H1 (cell line): ENCODE results near the gene NUBP2. TPM values are rescaled to one million over a fixed set of nuclear protein-coding genes. Genes with fewer than 3 reads are reported as not detected.

Experiments
- CHD2 ChIP-seq: IDR thresholded peaks from 2 replicates; pipeline ENCODE4 v1.6.1; 2012; ENCODE audit warnings: low read length, improper control_type of control experiment
- CREB1 ChIP-seq: IDR thresholded peaks from 2 replicates; pipeline ENCODE4 v1.6.1; 2012; ENCODE audit warnings: inconsistent platforms
- EP300 ChIP-seq, 2 experiments: IDR thresholded peaks; 1 replicate in 1 of 2; 2 replicates in 1 of 2; pipeline ENCODE4 v1.6.1; 2011 to 2012; ENCODE audit warnings: low read depth in 2 of 2, low read length in 2 of 2, mild to moderate bottlenecking in 2 of 2, borderline replicate concordance in 1 of 2, inconsistent platforms in 1 of 2, moderate library complexity in 1 of 2
- RBBP5 ChIP-seq: IDR thresholded peaks from 2 replicates; pipeline ENCODE4 v1.7.1; 2012; ENCODE audit warnings: low read depth, mild to moderate bottlenecking, inconsistent platforms, low read length, moderate library complexity, borderline replicate concordance
- SP1 ChIP-seq: IDR thresholded peaks from 2 replicates; pipeline ENCODE4 v1.6.1; 2011; ENCODE audit warnings: low read depth, low read length
- SUZ12 ChIP-seq: fragments of 200-600 bp; sonication (generic); IDR thresholded peaks from 2 replicates; pipeline ENCODE4 v1.6.1; 2012; ENCODE audit warnings: mild to moderate bottlenecking, inconsistent platforms, low read length, moderate library complexity, mixed read lengths
- ZNF274 ChIP-seq: IDR thresholded peaks from 2 replicates; pipeline ENCODE4 v1.7.0; 2012; ENCODE audit warnings: low read length, borderline replicate concordance; ENCODE audit errors: extremely low read depth
- polyA plus RNA-seq, 7 experiments: library from polyadenylated mRNA; depleted of rRNA in 3 of 7; stranded (reverse) in 5 of 7; unstranded in 2 of 7; fragments of >200 nt in 5 of 7; fragments of 200-250 nt in 2 of 7; gene quantifications; 1 replicate in 5 of 7; 2 replicates in 1 of 7; 4 replicates in 1 of 7; pipeline versions ENCODE4 v1.2.1 to v1.2.3, GENCODE V29; 2011 to 2013; ENCODE audit warnings: missing spikeins in 2 of 7, mixed read lengths in 2 of 7
- total RNA-seq: library from RNA; stranded (reverse); fragmentation: NEBNext Ultra II Directional; extraction: Animal tissue kit (Norgen Biotek cat#: 25700); gene quantifications from 2 replicates; pipeline ENCODE4 v1.2.1, GENCODE V29; 2021

Gene NUBP2
- total and polyA plus RNA-seq, 2 of the 8 experiments (the other 6 are each of a cell fraction or from before 2014, with no cell fraction given), result 70.3 to 96.9 TPM

DNA sequence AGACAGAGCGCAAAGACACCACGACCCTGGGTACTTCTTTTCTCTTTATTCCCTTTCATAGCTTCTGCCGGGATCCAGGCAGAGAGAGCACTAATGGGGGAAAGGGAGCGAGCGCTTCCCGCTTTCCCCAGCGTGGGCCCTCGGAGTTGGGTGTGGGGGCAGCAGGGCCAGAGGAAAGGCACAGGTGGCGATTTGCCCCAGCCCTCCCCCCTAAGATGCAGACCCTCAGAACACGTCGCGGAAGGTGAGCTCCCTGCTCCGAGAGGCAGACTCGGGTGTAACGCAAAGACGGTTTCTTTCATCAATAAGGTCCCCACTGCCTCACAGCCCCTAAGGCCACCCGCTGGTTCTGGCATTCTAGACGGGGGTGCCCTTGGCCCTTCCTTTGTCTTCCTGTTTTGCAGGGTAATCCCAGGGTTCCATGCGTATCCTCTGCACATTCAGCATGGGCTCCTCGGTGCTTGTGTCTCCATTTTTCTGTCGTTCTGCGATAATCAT, 10.8 kb upstream of the NUBP2 start (continued):
- TF ChIP-seq SUZ12, result no peak
- TF ChIP-seq RBBP5, result 0 out of 2 replicates have a peak, but pooled peaks have one; percentile 31
- TF ChIP-seq ZNF274, result no peak
- TF ChIP-seq SP1, result no peak; the same call in 1 of the 2 replicates
- no peak for TF ChIP-seq CHD2
- no peak for TF ChIP-seq EP300 (IDR thresholded peaks at IDR 0.05; ENCODE audit: borderline replicate concordance in 1 of 2, low read depth in 2 of 2, low read length in 2 of 2)
- TF ChIP-seq CREB1, result 0 out of 2 replicates have a peak, but pooled peaks have one; percentile 1
